Coronary artery (tissue), 2 donors: ENCODE results near the gene DIP2C.

Experiments
- DNase-seq: peaks from one replicate; pipeline ENCODE4 v3.0.0-alpha.2; 2017; ENCODE audit warnings: low spot score
- H3K27ac ChIP-seq, 2 donors: fragments of 200-600 bp; sonication (generic); one replicate each; pipeline ENCODE4 v1.5.1; 2016 to 2019
- H3K4me3 ChIP-seq: fragments of 200-600 bp; sonication (generic); 2 replicates; pipeline ENCODE4 v1.5.1; 2016; ENCODE audit warnings: mild to moderate bottlenecking, moderate library complexity
- TF ChIP-seq, protein P1 (sequence below): fragments of 200-600 bp; sonication (generic); IDR thresholded peaks from one replicate; pipeline ENCODE4 v1.5.1; 2019; ENCODE audit warnings: antibody characterized with exemption

DIP2C gene

GRCh38 chr10:640673-641045 lies 48.8 kb downstream of the DIP2C start:
- Histone ChIP-seq H3K4me3 (no peak overlapping the region), H3K27ac (no peak overlapping the region)
- TF ChIP-seq, protein P1, sequence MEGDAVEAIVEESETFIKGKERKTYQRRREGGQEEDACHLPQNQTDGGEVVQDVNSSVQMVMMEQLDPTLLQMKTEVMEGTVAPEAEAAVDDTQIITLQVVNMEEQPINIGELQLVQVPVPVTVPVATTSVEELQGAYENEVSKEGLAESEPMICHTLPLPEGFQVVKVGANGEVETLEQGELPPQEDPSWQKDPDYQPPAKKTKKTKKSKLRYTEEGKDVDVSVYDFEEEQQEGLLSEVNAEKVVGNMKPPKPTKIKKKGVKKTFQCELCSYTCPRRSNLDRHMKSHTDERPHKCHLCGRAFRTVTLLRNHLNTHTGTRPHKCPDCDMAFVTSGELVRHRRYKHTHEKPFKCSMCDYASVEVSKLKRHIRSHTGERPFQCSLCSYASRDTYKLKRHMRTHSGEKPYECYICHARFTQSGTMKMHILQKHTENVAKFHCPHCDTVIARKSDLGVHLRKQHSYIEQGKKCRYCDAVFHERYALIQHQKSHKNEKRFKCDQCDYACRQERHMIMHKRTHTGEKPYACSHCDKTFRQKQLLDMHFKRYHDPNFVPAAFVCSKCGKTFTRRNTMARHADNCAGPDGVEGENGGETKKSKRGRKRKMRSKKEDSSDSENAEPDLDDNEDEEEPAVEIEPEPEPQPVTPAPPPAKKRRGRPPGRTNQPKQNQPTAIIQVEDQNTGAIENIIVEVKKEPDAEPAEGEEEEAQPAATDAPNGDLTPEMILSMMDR, result no peak
- DNase-seq, result no peak

DNA sequence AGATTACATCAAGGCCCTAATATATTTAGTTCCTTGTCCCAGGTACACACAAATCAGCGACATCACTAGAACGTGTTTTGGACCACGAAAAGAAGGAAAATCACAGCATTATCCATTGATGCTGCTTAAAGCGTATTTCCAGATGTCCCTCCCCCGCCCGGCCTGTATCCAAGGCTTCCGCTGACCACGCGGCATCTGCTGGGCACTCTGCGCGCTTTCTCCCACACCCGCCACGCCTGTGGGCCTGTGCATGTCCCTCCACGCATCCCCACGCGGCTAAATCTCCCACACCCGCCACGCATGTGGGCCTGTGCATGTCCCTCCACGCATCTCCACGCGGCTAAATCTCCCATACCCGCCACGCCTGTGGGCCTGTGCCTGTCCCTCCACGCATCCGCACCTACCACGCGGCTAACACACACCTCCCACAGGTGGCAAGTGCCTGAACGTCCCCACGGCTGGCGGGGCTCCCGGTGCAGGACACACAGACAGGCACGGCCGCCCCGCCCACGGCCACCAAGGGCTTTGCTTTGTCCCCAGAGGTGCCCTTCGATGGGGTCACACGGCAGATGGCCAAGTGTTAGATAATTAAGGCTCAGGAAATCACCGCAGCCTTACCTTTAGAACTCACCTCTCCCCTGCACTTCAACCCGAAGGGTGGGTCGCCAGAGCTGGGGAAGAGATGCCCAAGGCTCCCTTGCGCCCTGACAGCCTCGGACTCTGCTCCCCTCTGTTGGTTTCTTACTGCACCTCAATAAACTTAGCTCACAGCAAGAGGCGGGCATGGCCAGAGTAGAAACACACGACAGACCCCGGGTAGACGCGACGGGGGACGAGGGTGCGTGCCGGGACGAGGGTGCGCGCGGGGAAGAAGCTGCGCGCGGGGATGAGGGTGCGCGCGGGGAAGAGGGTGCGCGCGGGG lies 49.5 kb downstream of the DIP2C start:
- DNase-seq, result no peak
- TF ChIP-seq, protein P1, result no peak
- no peak overlapping the region for H3K4me3 ChIP-seq
- H3K27ac ChIP-seq, result no peak overlapping the region

GRCh38 chr10:639001-639750 lies 50.3 kb downstream of the DIP2C start:
- TF ChIP-seq, protein P1, result no peak
- Histone ChIP-seq H3K27ac (no peak overlapping the region), H3K4me3 (no peak overlapping the region)
- no peak for DNase-seq

- TF ChIP-seq, protein P1, result no peak
- Histone ChIP-seq H3K4me3 (no peak overlapping the region), H3K27ac (no peak overlapping the region)
- no peak for DNase-seq
Measured at GRCh38 chr10:637771-638195, 51.7 kb downstream of the DIP2C start.

DNA sequence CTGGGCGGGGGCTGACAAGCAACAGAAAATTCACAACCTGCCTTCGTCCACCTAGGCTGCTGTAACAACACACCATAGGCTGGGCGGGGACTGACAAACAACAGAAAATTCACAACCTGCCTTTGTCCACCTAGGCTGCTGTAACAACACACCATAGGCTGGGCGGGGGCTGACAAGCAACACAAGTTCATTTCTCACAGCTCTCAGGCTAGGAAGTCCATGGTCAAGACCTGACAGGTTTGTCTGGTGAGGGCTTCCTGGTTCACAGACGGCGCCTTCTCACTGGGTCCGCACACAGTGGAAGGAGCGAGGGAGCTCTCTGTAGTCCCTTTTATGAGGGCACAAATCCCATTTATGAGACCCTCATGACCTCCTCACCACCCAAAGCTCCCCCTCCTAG lies 52.2 kb downstream of the DIP2C start:
- no peak for DNase-seq
- H3K4me3 ChIP-seq, result no peak overlapping the region
- TF ChIP-seq, protein P1, result no peak
- no peak overlapping the region for H3K27ac ChIP-seq

GRCh38 chr10:636769-637168 lies 52.7 kb downstream of the DIP2C start:
- DNase-seq, result no peak
- TF ChIP-seq, protein P1, result no peak
- H3K27ac ChIP-seq, result no peak overlapping the region
- H3K4me3 ChIP-seq, result no peak overlapping the region
